H1 (cell line): Measurements from ENCODE around the gene ACAP3. TPM values are rescaled to one million over a fixed set of nuclear protein-coding genes. Genes with fewer than 3 reads are reported as not detected.

Source experiments
- EP300 ChIP-seq, 2 experiments: IDR thresholded peaks; 1 replicate in 1 of 2; 2 replicates in 1 of 2; pipeline ENCODE4 v1.6.1; 2011 to 2012; ENCODE audit warnings: low read depth in 2 of 2, low read length in 2 of 2, mild to moderate bottlenecking in 2 of 2, borderline replicate concordance in 1 of 2, inconsistent platforms in 1 of 2, moderate library complexity in 1 of 2
- JUN ChIP-seq: IDR thresholded peaks from 2 replicates; pipeline ENCODE4 v1.6.1; 2011; ENCODE audit warnings: low read depth, mild to moderate bottlenecking, improper control_type of control experiment, low read length
- KDM4A ChIP-seq: IDR thresholded peaks from one replicate; pipeline ENCODE4 v1.7.1; 2012; ENCODE audit warnings: low read depth, mild to moderate bottlenecking, moderate library complexity, low read length, inconsistent platforms; ENCODE audit not compliant: severe bottlenecking
- RNF2 ChIP-seq: fragments of 200-900, 300-1000 bp; sonication (generic); IDR thresholded peaks from 2 replicates; pipeline ENCODE4 v1.7.1; 2016; ENCODE audit warnings: borderline replicate concordance, low read depth, mild to moderate bottlenecking, antibody characterized with exemption, low read length; ENCODE audit not compliant: poor library complexity, severe bottlenecking; ENCODE audit errors: missing control alignments
- SIRT6 ChIP-seq: IDR thresholded peaks from one replicate; pipeline ENCODE4 v1.7.1; 2012; ENCODE audit warnings: low read length, inconsistent platforms
- SIX5 ChIP-seq: IDR thresholded peaks from 2 replicates; pipeline ENCODE4 v1.6.1; 2011; ENCODE audit warnings: mild to moderate bottlenecking, low read depth, low read length
- YY1 ChIP-seq: IDR thresholded peaks from 2 replicates; pipeline ENCODE4 v1.6.1; 2011; ENCODE audit warnings: low read depth, mild to moderate bottlenecking, low read length
- polyA plus RNA-seq, 7 experiments: library from polyadenylated mRNA; depleted of rRNA in 3 of 7; stranded (reverse) in 5 of 7; unstranded in 2 of 7; fragments of >200 nt in 5 of 7; fragments of 200-250 nt in 2 of 7; gene quantifications; 1 replicate in 5 of 7; 2 replicates in 1 of 7; 4 replicates in 1 of 7; pipeline versions ENCODE4 v1.2.1 to v1.2.3, GENCODE V29; 2011 to 2013; ENCODE audit warnings: missing spikeins in 2 of 7, mixed read lengths in 2 of 7
- total RNA-seq: library from RNA; stranded (reverse); fragmentation: NEBNext Ultra II Directional; extraction: Animal tissue kit (Norgen Biotek cat#: 25700); gene quantifications from 2 replicates; pipeline ENCODE4 v1.2.1, GENCODE V29; 2021
- TF ChIP-seq, protein P1 (sequence below): IDR thresholded peaks from 2 replicates; pipeline ENCODE4 v1.6.1; 2012; ENCODE audit warnings: inconsistent platforms
- TF ChIP-seq, protein P2 (sequence below): IDR thresholded peaks from 2 replicates; pipeline ENCODE4 v1.6.1; 2012; ENCODE audit warnings: low read length, inconsistent platforms

ACAP3 gene
- total and polyA plus RNA-seq, 2 of the 8 experiments (the other 6 are each of a cell fraction or from before 2014, with no cell fraction given) = 14.8 to 28.3 TPM

DNA sequence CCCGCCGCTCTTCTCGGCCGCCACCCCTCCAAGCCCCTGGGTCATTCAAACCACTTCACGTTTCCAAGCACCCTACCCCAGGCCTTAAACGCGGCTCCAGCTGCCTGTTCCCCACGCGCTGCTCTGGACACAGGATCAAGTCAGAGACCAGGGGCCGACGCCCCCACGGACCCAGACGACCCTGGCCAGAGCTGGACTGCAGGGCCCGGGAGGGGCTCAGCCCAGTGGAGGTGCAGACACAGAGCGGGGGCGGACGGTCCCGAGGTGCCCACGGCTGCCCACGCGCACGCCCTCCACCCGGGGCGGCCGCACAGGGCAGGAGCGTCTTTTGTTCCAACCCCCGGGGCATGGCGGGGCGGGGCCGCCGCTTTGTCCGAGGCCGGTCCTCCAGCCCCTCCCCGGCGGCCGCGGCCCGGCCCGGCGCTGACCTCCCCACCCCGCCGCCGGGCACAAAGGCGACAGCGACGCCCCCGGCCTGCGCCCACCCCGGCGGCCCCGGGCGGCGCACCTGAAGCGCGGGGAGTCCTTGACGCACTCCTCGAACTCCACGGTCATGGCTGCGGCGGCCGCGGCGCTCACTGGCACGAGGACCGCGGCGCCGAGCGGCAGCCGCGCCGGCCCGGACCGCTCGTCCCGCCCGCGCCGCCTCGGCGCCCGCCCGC lies 338 bp downstream of the ACAP3 start (continued):
- TF ChIP-seq, protein P1, sequence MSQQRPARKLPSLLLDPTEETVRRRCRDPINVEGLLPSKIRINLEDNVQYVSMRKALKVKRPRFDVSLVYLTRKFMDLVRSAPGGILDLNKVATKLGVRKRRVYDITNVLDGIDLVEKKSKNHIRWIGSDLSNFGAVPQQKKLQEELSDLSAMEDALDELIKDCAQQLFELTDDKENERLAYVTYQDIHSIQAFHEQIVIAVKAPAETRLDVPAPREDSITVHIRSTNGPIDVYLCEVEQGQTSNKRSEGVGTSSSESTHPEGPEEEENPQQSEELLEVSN = 0 out of 2 replicates have a peak, but pooled peaks have one; percentile 9
- no peak for TF ChIP-seq RNF2
- no peak for TF ChIP-seq EP300 (IDR thresholded peaks at IDR 0.05; ENCODE audit: borderline replicate concordance in 1 of 2, low read depth in 2 of 2, low read length in 2 of 2)
- TF ChIP-seq, protein P2, sequence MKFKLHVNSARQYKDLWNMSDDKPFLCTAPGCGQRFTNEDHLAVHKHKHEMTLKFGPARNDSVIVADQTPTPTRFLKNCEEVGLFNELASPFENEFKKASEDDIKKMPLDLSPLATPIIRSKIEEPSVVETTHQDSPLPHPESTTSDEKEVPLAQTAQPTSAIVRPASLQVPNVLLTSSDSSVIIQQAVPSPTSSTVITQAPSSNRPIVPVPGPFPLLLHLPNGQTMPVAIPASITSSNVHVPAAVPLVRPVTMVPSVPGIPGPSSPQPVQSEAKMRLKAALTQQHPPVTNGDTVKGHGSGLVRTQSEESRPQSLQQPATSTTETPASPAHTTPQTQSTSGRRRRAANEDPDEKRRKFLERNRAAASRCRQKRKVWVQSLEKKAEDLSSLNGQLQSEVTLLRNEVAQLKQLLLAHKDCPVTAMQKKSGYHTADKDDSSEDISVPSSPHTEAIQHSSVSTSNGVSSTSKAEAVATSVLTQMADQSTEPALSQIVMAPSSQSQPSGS = no peak
- TF ChIP-seq SIRT6 = no peak
- no peak for TF ChIP-seq YY1
- no peak for TF ChIP-seq SIX5
- no peak for TF ChIP-seq KDM4A
- TF ChIP-seq JUN = no peak
- TF ChIP-seq, all 59 proteins: peak for 3
